Loucy (cell line): ENCODE measurements around the gene NEDD4L.

Experiments
- H2AFZ ChIP-seq: fragments of 200-600 bp; sonication (generic); 2 replicates; pipeline ENCODE4 v1.6.0; 2016; ENCODE audit warnings: antibody characterized with exemption, mild to moderate bottlenecking, low read length, moderate library complexity
- H3F3A ChIP-seq: fragments of 200-600 bp; 2 replicates; pipeline ENCODE4 v1.6.0; 2016; ENCODE audit warnings: antibody characterized with exemption, low read depth, mild to moderate bottlenecking
- H3K27me3 ChIP-seq: fragments of 200-600 bp; sonication (generic); 2 replicates; pipeline ENCODE4 v1.6.1; 2014; ENCODE audit warnings: low read length, mild to moderate bottlenecking; ENCODE audit not compliant: insufficient read depth, poor library complexity, severe bottlenecking
- H3K36me3 ChIP-seq: fragments of 200-600 bp; sonication (generic); 2 replicates; pipeline ENCODE4 v1.6.1; 2016; ENCODE audit warnings: low read length; ENCODE audit not compliant: insufficient read depth
- H3K4me1 ChIP-seq: fragments of 200-600 bp; sonication (generic); 2 replicates; pipeline ENCODE4 v1.5.1; 2014; ENCODE audit warnings: low read length, mild to moderate bottlenecking; ENCODE audit not compliant: insufficient read depth, poor library complexity, severe bottlenecking
- H3K4me2 ChIP-seq: fragments of 200-600 bp; sonication (generic); 2 replicates; pipeline ENCODE4 v1.6.0; 2014; ENCODE audit warnings: antibody characterized with exemption, low read length, low read depth, mild to moderate bottlenecking; ENCODE audit not compliant: poor library complexity, severe bottlenecking
- H3K4me3 ChIP-seq: fragments of 200-600 bp; sonication (generic); 2 replicates; pipeline ENCODE4 v1.5.1; 2014; ENCODE audit warnings: low read length, mild to moderate bottlenecking, mixed read lengths; ENCODE audit not compliant: poor library complexity, severe bottlenecking
- H3K79me2 ChIP-seq: fragments of 200-600 bp; sonication (generic); 2 replicates; pipeline ENCODE4 v1.6.1; 2014; ENCODE audit warnings: low read length; ENCODE audit not compliant: insufficient read depth
- H3K9ac ChIP-seq: fragments of 200-600 bp; sonication (generic); 2 replicates; pipeline ENCODE4 v1.6.0; 2014; ENCODE audit warnings: mild to moderate bottlenecking, low read depth, low read length, moderate library complexity; ENCODE audit not compliant: poor library complexity, severe bottlenecking
- H3K9me2 ChIP-seq: fragments of 200-600 bp; sonication (generic); replicated peaks from 2 replicates; pipeline ENCODE4 v1.6.1; 2016; ENCODE audit warnings: low read depth, low read length, mixed read lengths
- H3K9me3 ChIP-seq: fragments of 200-600 bp; sonication (generic); 2 replicates; pipeline ENCODE4 v1.6.1; 2014; ENCODE audit warnings: mild to moderate bottlenecking, antibody characterized with exemption, low read length, low read depth; ENCODE audit not compliant: insufficient read depth
- H4K20me1 ChIP-seq: fragments of 200-600 bp; sonication (generic); 2 replicates; pipeline ENCODE4 v1.6.0; 2014; ENCODE audit warnings: antibody characterized with exemption, low read length, mild to moderate bottlenecking; ENCODE audit not compliant: insufficient read depth, poor library complexity, severe bottlenecking
- CTCF ChIP-seq: fragments of 200-600 bp; sonication (generic); conservative IDR thresholded peaks from 2 replicates; pipeline ENCODE4 v1.5.1; 2014; ENCODE audit warnings: mild to moderate bottlenecking, antibody characterized with exemption, low read length
- EZH2phosphoT487 ChIP-seq: fragments of 200-600 bp; IDR thresholded peaks from 2 replicates; pipeline ENCODE4 v1.6.1; 2018; ENCODE audit warnings: antibody characterized with exemption, mild to moderate bottlenecking, moderate library complexity, borderline replicate concordance

NEDD4L gene

GRCh38 chr18:58291131-58291530 is 247.1 kb downstream of the NEDD4L start:
- peaks cover 5% of the 10 kb centered on the region for H3K4me1 ChIP-seq
- no peaks in the 10 kb centered on the region for H3K9me2 ChIP-seq
- no peaks in the 10 kb centered on the region for H3K27me3 ChIP-seq
- no peaks in the 10 kb centered on the region for H3K79me2 ChIP-seq
- no peak overlapping the region for H2AFZ ChIP-seq
- H4K20me1 ChIP-seq: no peaks in the 10 kb centered on the region
- H3K9ac ChIP-seq: no peak overlapping the region
- no peak overlapping the region for H3K4me3 ChIP-seq
- H3F3A ChIP-seq: no peaks in the 10 kb centered on the region
- TF ChIP-seq EZH2phosphoT487 (no peak), CTCF (no peak)
- no peak overlapping the region for H3K4me2 ChIP-seq
- no peaks in the 10 kb centered on the region for H3K9me3 ChIP-seq
- H3K36me3 ChIP-seq: no peaks in the 10 kb centered on the region

GRCh38 chr18:58292638-58293037 is 248.6 kb downstream of the NEDD4L start:
- H3K9me2 ChIP-seq: no peaks in the 10 kb centered on the region
- no peak overlapping the region for H2AFZ ChIP-seq
- no peak overlapping the region for H3K4me3 ChIP-seq
- no peak overlapping the region for H3K9ac ChIP-seq
- TF ChIP-seq EZH2phosphoT487 (no peak), CTCF (no peak)
- no peak overlapping the region for H3K4me2 ChIP-seq
- no peaks in the 10 kb centered on the region for H3K9me3 ChIP-seq
- H3F3A ChIP-seq: no peaks in the 10 kb centered on the region
- H3K27me3 ChIP-seq: no peaks in the 10 kb centered on the region
- H3K4me1 ChIP-seq: peaks cover 5% of the 10 kb centered on the region
- H3K79me2 ChIP-seq: no peaks in the 10 kb centered on the region
- no peaks in the 10 kb centered on the region for H3K36me3 ChIP-seq
- no peaks in the 10 kb centered on the region for H4K20me1 ChIP-seq

GRCh38 chr18:58297198-58297597 is 253.2 kb downstream of the NEDD4L start:
- no peak for TF ChIP-seq CTCF
- no peak for TF ChIP-seq EZH2phosphoT487

More at GRCh38 chr18:58297198-58297597, 253.2 kb downstream of the NEDD4L start:
- no peak overlapping the region for H3K9ac ChIP-seq
- no peak overlapping the region for H2AFZ ChIP-seq
- H3K9me3 ChIP-seq: no peaks in the 10 kb centered on the region
- no peaks in the 10 kb centered on the region for H3K27me3 ChIP-seq
- H3K79me2 ChIP-seq: no peaks in the 10 kb centered on the region
- no peaks in the 10 kb centered on the region for H3F3A ChIP-seq
- no peaks in the 10 kb centered on the region for H3K36me3 ChIP-seq
- no peak overlapping the region for H3K4me2 ChIP-seq
- H4K20me1 ChIP-seq: no peaks in the 10 kb centered on the region
- H3K9me2 ChIP-seq: no peaks in the 10 kb centered on the region
- no peaks in the 10 kb centered on the region for H3K4me1 ChIP-seq
- no peak overlapping the region for H3K4me3 ChIP-seq
